HUES6 (cell line): Measurements from ENCODE around the gene SLC1A1.

ENCODE experiments used
- H3K27ac ChIP-seq: 2 replicates; pipeline ENCODE4 v1.7.0; 2013; ENCODE audit warnings: low read depth, mild to moderate bottlenecking, low read length, inconsistent platforms
- H3K27me3 ChIP-seq: 2 replicates; pipeline ENCODE4 v1.6.1; 2013; ENCODE audit warnings: low read length; ENCODE audit not compliant: control insufficient read depth, insufficient read depth
- H3K36me3 ChIP-seq: 2 replicates; pipeline ENCODE4 v1.6.1; 2013; ENCODE audit warnings: low read length; ENCODE audit not compliant: control insufficient read depth, insufficient read depth
- H3K4me1 ChIP-seq: 2 replicates; pipeline ENCODE4 v1.6.1; 2013; ENCODE audit warnings: low read length; ENCODE audit not compliant: control insufficient read depth, insufficient read depth
- H3K4me3 ChIP-seq: 2 replicates; pipeline ENCODE4 v1.5.1; 2013; ENCODE audit warnings: low read depth, low read length
- H3K9ac ChIP-seq: one replicate; pipeline ENCODE4 v1.6.1; 2013; ENCODE audit warnings: mild to moderate bottlenecking, low read length
- H3K9me3 ChIP-seq: 2 replicates; pipeline ENCODE4 v1.6.1; 2013; ENCODE audit warnings: low read depth, low read length; ENCODE audit not compliant: control insufficient read depth, insufficient read depth

The SLC1A1 gene

GRCh38 chr9:4558371-4558998 is 68.2 kb downstream of the SLC1A1 start:
- Histone ChIP-seq H3K9me3 (no peaks in the 10 kb centered on the region), H3K36me3 (no peaks in the 10 kb centered on the region), H3K27me3 (no peaks in the 10 kb centered on the region)

GRCh38 chr9:4559261-4560182 is 69.3 kb downstream of the SLC1A1 start:
- peaks cover 5% of the 10 kb centered on the region; the same call in 1 of the 2 replicates for H3K4me1 ChIP-seq
- H3K9me3 ChIP-seq, result no peaks in the 10 kb centered on the region
- no peaks in the 10 kb centered on the region for H3K27me3 ChIP-seq
- H3K27ac ChIP-seq, result no peak overlapping the region
- no peak overlapping the region for H3K4me3 ChIP-seq
- H3K9ac ChIP-seq, result no peak overlapping the region
- H3K36me3 ChIP-seq, result no peaks in the 10 kb centered on the region

More at GRCh38 chr9:4558371-4558998, 68.2 kb downstream of the SLC1A1 start:
- H3K9ac ChIP-seq, result no peak overlapping the region
- no peak overlapping the region for H3K4me3 ChIP-seq
- H3K4me1 ChIP-seq, result peaks cover 5% of the 10 kb centered on the region; the same call in 1 of the 2 replicates
- H3K27ac ChIP-seq, result no peak overlapping the region

- Histone ChIP-seq H3K27me3 (no peaks in the 10 kb centered on the region), H3K4me1 (no peaks in the 10 kb centered on the region), H3K9ac (no peak overlapping the region), H3K27ac (no peak overlapping the region), H3K36me3 (no peaks in the 10 kb centered on the region), H3K9me3 (no peaks in the 10 kb centered on the region), H3K4me3 (no peak overlapping the region)
Observed at GRCh38 chr9:4563105-4563504, 72.8 kb downstream of the SLC1A1 start.

- no peak overlapping the region for H3K4me3 ChIP-seq
Observed at GRCh38 chr9:4566806-4567205, 76.5 kb downstream of the SLC1A1 start.

GRCh38 chr9:4567601-4568000 is 77.3 kb downstream of the SLC1A1 start:
- H3K4me3 ChIP-seq, result no peak overlapping the region
- no peaks in the 10 kb centered on the region for H3K36me3 ChIP-seq
- no peaks in the 10 kb centered on the region for H3K9me3 ChIP-seq
- H3K9ac ChIP-seq, result no peak overlapping the region
- H3K27ac ChIP-seq, result no peak overlapping the region
- H3K4me1 ChIP-seq, result no peaks in the 10 kb centered on the region
- no peaks in the 10 kb centered on the region for H3K27me3 ChIP-seq

More at GRCh38 chr9:4566806-4567205, 76.5 kb downstream of the SLC1A1 start:
- Histone ChIP-seq H3K9me3 (no peaks in the 10 kb centered on the region), H3K27me3 (no peaks in the 10 kb centered on the region), H3K36me3 (no peaks in the 10 kb centered on the region), H3K9ac (no peak overlapping the region), H3K27ac (no peak overlapping the region), H3K4me1 (no peaks in the 10 kb centered on the region)

- Histone ChIP-seq H3K9ac (no peak overlapping the region), H3K27ac (no peak overlapping the region)
Observed at GRCh38 chr9:4569101-4569500, 78.8 kb downstream of the SLC1A1 start.

GRCh38 chr9:4572184-4572826 is 82.0 kb downstream of the SLC1A1 start:
- no peak overlapping the region for H3K4me3 ChIP-seq
- H3K4me1 ChIP-seq, result peaks cover 7% of the 10 kb centered on the region; the same call in 1 of the 2 replicates
- no peak overlapping the region for H3K9ac ChIP-seq
- H3K9me3 ChIP-seq, result no peaks in the 10 kb centered on the region
- no peaks in the 10 kb centered on the region for H3K36me3 ChIP-seq
- no peak overlapping the region for H3K27ac ChIP-seq
- H3K27me3 ChIP-seq, result no peaks in the 10 kb centered on the region

More at GRCh38 chr9:4569101-4569500, 78.8 kb downstream of the SLC1A1 start:
- H3K36me3 ChIP-seq, result no peaks in the 10 kb centered on the region
- H3K27me3 ChIP-seq, result no peaks in the 10 kb centered on the region
- H3K4me3 ChIP-seq, result no peak overlapping the region
- H3K4me1 ChIP-seq, result peaks cover 3% of the 10 kb centered on the region; the same call in 1 of the 2 replicates
- H3K9me3 ChIP-seq, result no peaks in the 10 kb centered on the region

GRCh38 chr9:4573176-4573575 is 82.9 kb downstream of the SLC1A1 start:
- H3K27ac ChIP-seq, result no peak overlapping the region
- no peaks in the 10 kb centered on the region for H3K9me3 ChIP-seq
- H3K36me3 ChIP-seq, result no peaks in the 10 kb centered on the region
- H3K27me3 ChIP-seq, result no peaks in the 10 kb centered on the region
- H3K9ac ChIP-seq, result no peak overlapping the region
- H3K4me1 ChIP-seq, result peaks cover 7% of the 10 kb centered on the region; the same call in 1 of the 2 replicates
- H3K4me3 ChIP-seq, result no peak overlapping the region

GRCh38 chr9:4573634-4574389 is 83.5 kb downstream of the SLC1A1 start:
- H3K36me3 ChIP-seq, result no peaks in the 10 kb centered on the region
- H3K4me1 ChIP-seq, result peaks cover 7% of the 10 kb centered on the region; the same call in 1 of the 2 replicates
- no peaks in the 10 kb centered on the region for H3K27me3 ChIP-seq
- H3K9me3 ChIP-seq, result no peaks in the 10 kb centered on the region
- H3K9ac ChIP-seq, result no peak overlapping the region
- no peak overlapping the region for H3K4me3 ChIP-seq
- H3K27ac ChIP-seq, result no peak overlapping the region

- Histone ChIP-seq H3K9ac (no peak overlapping the region), H3K4me1 (peaks cover 7% of the 10 kb centered on the region; the same call in 1 of the 2 replicates), H3K9me3 (no peaks in the 10 kb centered on the region), H3K4me3 (no peak overlapping the region), H3K27me3 (no peaks in the 10 kb centered on the region), H3K36me3 (no peaks in the 10 kb centered on the region), H3K27ac (no peak overlapping the region)
Observed at GRCh38 chr9:4574657-4575243, 84.5 kb downstream of the SLC1A1 start.
